GM23338 (cell line): Measurements from ENCODE around the gene TBX10. TPM values are rescaled to one million over a fixed set of nuclear protein-coding genes. Genes with fewer than 3 reads are reported as not detected.

ENCODE experiments used
- ATAC-seq: fragments of 200-7000 bp; cut with Tn5 transposase; 3 replicates; pipeline ENCODE4 v1.9.1; 2020
- DNase-seq: peaks from one replicate; pipeline ENCODE4 v3.0.0-alpha.2; 2015; ENCODE audit warnings: low spot score
- H2AFZ ChIP-seq: fragments of 200-600 bp; sonication (generic); 2 replicates; pipeline ENCODE4 v1.8.0; 2016; ENCODE audit warnings: antibody characterized with exemption, mild to moderate bottlenecking, moderate library complexity
- H3F3A ChIP-seq: fragments of 200-600 bp; sonication (generic); replicated peaks from 2 replicates; pipeline ENCODE4 v1.8.0; 2017; ENCODE audit warnings: antibody characterized with exemption, mixed run types, low read depth
- H3K27ac ChIP-seq: fragments of 200-600 bp; sonication (generic); 2 replicates; pipeline ENCODE4 v1.6.1; 2016; ENCODE audit warnings: low read depth
- H3K27me3 ChIP-seq: fragments of 200-600 bp; sonication (generic); 2 replicates; pipeline ENCODE4 v1.8.0; 2016; ENCODE audit warnings: mild to moderate bottlenecking, mixed run types, moderate library complexity; ENCODE audit not compliant: insufficient read depth
- H3K36me3 ChIP-seq: fragments of 200-600 bp; sonication (generic); 2 replicates; pipeline ENCODE4 v1.8.0; 2016; ENCODE audit warnings: mild to moderate bottlenecking; ENCODE audit not compliant: insufficient read depth
- H3K4me1 ChIP-seq: fragments of 200-600 bp; sonication (generic); 2 replicates; pipeline ENCODE4 v1.8.0; 2016; ENCODE audit warnings: mild to moderate bottlenecking, moderate library complexity; ENCODE audit not compliant: insufficient read depth
- H3K4me2 ChIP-seq: fragments of 200-600 bp; sonication (generic); 2 replicates; pipeline ENCODE4 v1.7.1; 2017; ENCODE audit warnings: mixed run types
- H3K4me3 ChIP-seq: fragments of 200-600 bp; sonication (generic); 2 replicates; pipeline ENCODE4 v1.6.1; 2016; ENCODE audit warnings: mixed run types
- H3K79me2 ChIP-seq: fragments of 200-600 bp; sonication (generic); replicated peaks from 2 replicates; pipeline ENCODE4 v1.8.0; 2017; ENCODE audit warnings: mild to moderate bottlenecking; ENCODE audit not compliant: insufficient read depth
- H3K9me2 ChIP-seq: fragments of 200-600 bp; sonication (generic); 2 replicates; pipeline ENCODE4 v1.8.0; 2017; ENCODE audit not compliant: insufficient read depth
- H4K20me1 ChIP-seq: fragments of 200-600 bp; sonication (generic); replicated peaks from 2 replicates; pipeline ENCODE4 v1.8.0; 2017; ENCODE audit warnings: mild to moderate bottlenecking; ENCODE audit not compliant: insufficient read depth
- H3K27ac Mint-ChIP-seq: 2 replicates; pipeline ENCODE4 v1.8.0; 2020; ENCODE audit warnings: inconsistent platforms, mild to moderate bottlenecking, moderate library complexity, mixed read lengths
- H3K27me3 Mint-ChIP-seq: 3 replicates; pipeline ENCODE4 v1.8.0; 2022; ENCODE audit warnings: low read depth, mild to moderate bottlenecking, moderate library complexity, mixed read lengths, inconsistent platforms; ENCODE audit not compliant: insufficient read depth, poor library complexity
- H3K36me3 Mint-ChIP-seq: 3 replicates; pipeline ENCODE4 v1.8.0; 2021; ENCODE audit warnings: low read depth, mild to moderate bottlenecking, inconsistent platforms, moderate library complexity, mixed read lengths
- H3K4me1 Mint-ChIP-seq: 3 replicates; pipeline ENCODE4 v1.8.0; 2020; ENCODE audit warnings: mild to moderate bottlenecking, inconsistent platforms, mixed read lengths
- H3K4me3 Mint-ChIP-seq: 3 replicates; pipeline ENCODE4 v1.8.0; 2021; ENCODE audit warnings: moderate library complexity, mild to moderate bottlenecking, inconsistent platforms, mixed read lengths
- H3K9me3 Mint-ChIP-seq: 3 replicates; pipeline ENCODE4 v1.8.0; 2020; ENCODE audit warnings: moderate library complexity, mild to moderate bottlenecking, inconsistent platforms, mixed read lengths
- CREB1 ChIP-seq: fragments of 250-450 bp; sonication (Bioruptor Pico); IDR thresholded peaks from 2 replicates; pipeline ENCODE4 v1.5.0; 2020; ENCODE audit warnings: low read depth, mild to moderate bottlenecking, moderate library complexity
- CTCF ChIP-seq, 2 experiments: fragments of 200-600 bp in 1 of 2; sonication (generic) in 1 of 2; conservative IDR thresholded peaks; 2 replicates each; pipeline versions ENCODE4 v1.5.1 to v1.6.1; 2016 to 2017; ENCODE audit warnings: antibody characterized with exemption in 2 of 2, low read depth in 2 of 2, mild to moderate bottlenecking in 2 of 2, moderate library complexity in 1 of 2
- ETS1 ChIP-seq: IDR thresholded peaks from 2 replicates; pipeline ENCODE4 v1.6.1; 2016; ENCODE audit warnings: antibody characterized with exemption
- EZH2 ChIP-seq: fragments of 200-600 bp; sonication (generic); IDR thresholded peaks from one replicate; pipeline ENCODE4 v1.8.0; 2017; ENCODE audit warnings: antibody characterized with exemption, mild to moderate bottlenecking, low read depth; ENCODE audit not compliant: unreplicated experiment
- EZH2phosphoT487 ChIP-seq: fragments of 200-600 bp; sonication (generic); IDR thresholded peaks from one replicate; pipeline ENCODE4 v1.8.1; 2018; ENCODE audit warnings: antibody characterized with exemption; ENCODE audit not compliant: unreplicated experiment
- JUNB ChIP-seq: IDR thresholded peaks from one replicate; pipeline ENCODE4 v1.6.1; 2016; ENCODE audit warnings: antibody characterized with exemption; ENCODE audit not compliant: unreplicated experiment
- NANOG ChIP-seq: IDR thresholded peaks from 2 replicates; pipeline ENCODE4 v1.6.1; 2016; ENCODE audit warnings: antibody characterized with exemption, borderline replicate concordance
- POLR2AphosphoS5 ChIP-seq: IDR thresholded peaks from 2 replicates; pipeline ENCODE4 v1.6.1; 2016; ENCODE audit warnings: antibody characterized with exemption, low read depth
- REST ChIP-seq: IDR thresholded peaks from one replicate; pipeline ENCODE4 v1.6.1; 2018; ENCODE audit warnings: antibody characterized with exemption; ENCODE audit not compliant: unreplicated experiment
- STAT1 ChIP-seq: IDR thresholded peaks from one replicate; pipeline ENCODE4 v1.6.1; 2016; ENCODE audit warnings: antibody characterized with exemption; ENCODE audit not compliant: unreplicated experiment
- ZNF114 ChIP-seq: fragments of 250-450 bp; sonication (Bioruptor Pico); IDR thresholded peaks from 2 replicates; pipeline ENCODE4 v1.5.0; 2020; ENCODE audit warnings: mild to moderate bottlenecking, moderate library complexity
- ZNF331 ChIP-seq: fragments of 250-450 bp; sonication (Bioruptor Pico); IDR thresholded peaks from 2 replicates; pipeline ENCODE4 v1.5.0; 2020; ENCODE audit warnings: low read depth, mild to moderate bottlenecking, moderate library complexity
- ZNF462 ChIP-seq: fragments of 250-450 bp; sonication (Bioruptor Pico); IDR thresholded peaks from 2 replicates; pipeline ENCODE4 v1.5.0; 2020; ENCODE audit warnings: mild to moderate bottlenecking, moderate library complexity
- polyA plus RNA-seq: library from polyadenylated mRNA; unstranded; fragments of >200 nt; fragmentation: Nextera tagmentation; extraction: Ambion mirVana; gene quantifications from 2 replicates; pipeline ENCODE4 v1.2.1, GENCODE V29; 2016
- total RNA-seq: library from RNA; depleted of rRNA; stranded (reverse); fragments of >200 nt; shearing (Covaris generic); gene quantifications from 2 replicates; pipeline ENCODE4 v1.2.3, GENCODE V29; 2014

The TBX10 gene
- total and polyA plus RNA-seq, 2 experiments from 2014 or later, result 0.10 TPM; not detected in 1

GRCh38 chr11:67651976-67652781, 12.6 kb upstream of the TBX10 start:
- Mint-ChIP-seq H3K36me3 (peaks cover 5% of the 10 kb centered on the region; the same call in 2 of the 3 replicates), H3K9me3 (peaks cover 23% of the 10 kb centered on the region), H3K27me3 (peaks cover 11% of the 10 kb centered on the region), H3K4me1 (peaks cover 7% of the 10 kb centered on the region; the same call in 2 of the 3 replicates), H3K27ac (no peak overlapping the region), H3K4me3 (no peak overlapping the region)
- H3K36me3 ChIP-seq, result peaks cover 8% of the 10 kb centered on the region; the same call in 1 of the 2 replicates
- no peaks in the 10 kb centered on the region for H3K4me1 ChIP-seq
- no peaks in the 10 kb centered on the region for H3K27me3 ChIP-seq
- H3K9me2 ChIP-seq, result no peaks in the 10 kb centered on the region
- H3F3A ChIP-seq, result 0 out of 2 replicates have a peak, but pooled peaks cover 4% of the 10 kb centered on the region
- no peak for DNase-seq
- H3K4me3 ChIP-seq, result no peak overlapping the region
- no peak overlapping the region for H2AFZ ChIP-seq
- TF ChIP-seq EZH2 (no peak), EZH2phosphoT487 (no peak), ZNF462 (no peak), CREB1 (CRISPR knock-in tag) (no peak), ETS1 (no peak), POLR2AphosphoS5 (no peak), REST (no peak), STAT1 (no peak), CTCF (conservative IDR thresholded peaks at IDR 0.05; ENCODE audit: low read depth in 2 of 2) (no peak), ZNF114 (no peak), NANOG (no peak), JUNB (no peak), ZNF331 (CRISPR knock-in tag) (no peak)
- H3K27ac ChIP-seq, result no peak overlapping the region
- H3K79me2 ChIP-seq, result no peaks in the 10 kb centered on the region
- no peak overlapping the region for H3K4me2 ChIP-seq
- H4K20me1 ChIP-seq, result no peaks in the 10 kb centered on the region
- no peak for ATAC-seq
